ENCODE measurements around the gene GCSAM. TPM values are rescaled to one million over a fixed set of nuclear protein-coding genes. Genes with fewer than 3 reads are reported as not detected.

Gene GCSAM
- total RNA-seq, 4 donors from 2014 or later, result 0.44 to 1.4 TPM; not detected in 2

GRCh38 chr3:112129925-112130637, 3.0 kb downstream of the GCSAM start:
- no peak for TF ChIP-seq CTCF (IDR thresholded peaks at IDR 0.05; ENCODE audit: low read depth)

GRCh38 chr3:112128843-112129727, 4.0 kb downstream of the GCSAM start:
- no peak for TF ChIP-seq CTCF (IDR thresholded peaks at IDR 0.05; ENCODE audit: low read depth)

- no peak for TF ChIP-seq CTCF (IDR thresholded peaks at IDR 0.05; ENCODE audit: low read depth)
These were observed 5.2 kb downstream of the GCSAM start for GRCh38 chr3:112127522-112128494.

GRCh38 chr3:112126511-112126911, 6.5 kb downstream of the GCSAM start:
- no peak for TF ChIP-seq CTCF (IDR thresholded peaks at IDR 0.05; ENCODE audit: low read depth)

GRCh38 chr3:112124907-112125607, 8.0 kb downstream of the GCSAM start:
- TF ChIP-seq CTCF (IDR thresholded peaks at IDR 0.05; ENCODE audit: low read depth), result no peak

GRCh38 chr3:112123548-112123947, 9.5 kb downstream of the GCSAM start:
- TF ChIP-seq CTCF (IDR thresholded peaks at IDR 0.05; ENCODE audit: low read depth), result no peak
